ENCODE results near the gene PLEKHA7. TPM values are rescaled to one million over a fixed set of nuclear protein-coding genes. Genes with fewer than 3 reads are reported as not detected.
A peak's percentile ranks its signal among the peaks of the same experiment; 100 is the strongest.

The PLEKHA7 gene
- total RNA-seq, 1 donor from 2014 or later, result 45.9 TPM

DNA sequence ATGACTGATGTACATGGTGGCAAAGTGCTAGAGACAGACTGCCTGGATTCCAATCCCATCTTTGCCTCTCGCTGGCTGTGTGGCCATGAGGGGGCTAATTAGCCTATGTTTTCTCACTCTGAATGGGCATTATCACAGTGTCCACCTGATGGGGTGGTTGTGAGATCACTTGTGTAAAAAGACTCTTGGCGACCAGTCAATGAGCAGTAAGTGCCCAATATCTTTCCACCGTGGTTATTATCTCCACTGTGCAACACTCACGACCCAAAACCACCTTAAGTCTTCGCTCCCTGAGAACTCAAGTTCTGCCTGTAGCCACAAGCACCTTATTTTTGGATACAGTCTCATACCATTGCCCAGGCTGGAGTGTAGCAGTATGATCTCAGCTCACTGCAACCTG is 52.1 kb downstream of the PLEKHA7 start:
- no peak overlapping the region for H3K27ac ChIP-seq
- H3K4me3 ChIP-seq, result no peak overlapping the region
- H3K27me3 ChIP-seq, result no peaks in the 10 kb centered on the region
- TF ChIP-seq, protein P1, sequence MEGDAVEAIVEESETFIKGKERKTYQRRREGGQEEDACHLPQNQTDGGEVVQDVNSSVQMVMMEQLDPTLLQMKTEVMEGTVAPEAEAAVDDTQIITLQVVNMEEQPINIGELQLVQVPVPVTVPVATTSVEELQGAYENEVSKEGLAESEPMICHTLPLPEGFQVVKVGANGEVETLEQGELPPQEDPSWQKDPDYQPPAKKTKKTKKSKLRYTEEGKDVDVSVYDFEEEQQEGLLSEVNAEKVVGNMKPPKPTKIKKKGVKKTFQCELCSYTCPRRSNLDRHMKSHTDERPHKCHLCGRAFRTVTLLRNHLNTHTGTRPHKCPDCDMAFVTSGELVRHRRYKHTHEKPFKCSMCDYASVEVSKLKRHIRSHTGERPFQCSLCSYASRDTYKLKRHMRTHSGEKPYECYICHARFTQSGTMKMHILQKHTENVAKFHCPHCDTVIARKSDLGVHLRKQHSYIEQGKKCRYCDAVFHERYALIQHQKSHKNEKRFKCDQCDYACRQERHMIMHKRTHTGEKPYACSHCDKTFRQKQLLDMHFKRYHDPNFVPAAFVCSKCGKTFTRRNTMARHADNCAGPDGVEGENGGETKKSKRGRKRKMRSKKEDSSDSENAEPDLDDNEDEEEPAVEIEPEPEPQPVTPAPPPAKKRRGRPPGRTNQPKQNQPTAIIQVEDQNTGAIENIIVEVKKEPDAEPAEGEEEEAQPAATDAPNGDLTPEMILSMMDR (IDR thresholded peaks at IDR 0.05), result no peak
- TF ChIP-seq POLR2AphosphoS5 (IDR thresholded peaks at IDR 0.05; ENCODE audit: insufficient read depth in 1 of 2, low read depth in 1 of 2) (no peak), POLR2A (IDR thresholded peaks at IDR 0.05) (no peak)
- H3K36me3 ChIP-seq, result no peaks in the 10 kb centered on the region
- no peaks in the 10 kb centered on the region for H3K9me3 ChIP-seq
- DNase-seq (ENCODE audit: extremely low spot score in 2 of 2), result no peak
- intact Hi-C loops (cut with DNase I), result no loop called here
- H3K4me1 ChIP-seq, result no peaks in the 10 kb centered on the region

DNA sequence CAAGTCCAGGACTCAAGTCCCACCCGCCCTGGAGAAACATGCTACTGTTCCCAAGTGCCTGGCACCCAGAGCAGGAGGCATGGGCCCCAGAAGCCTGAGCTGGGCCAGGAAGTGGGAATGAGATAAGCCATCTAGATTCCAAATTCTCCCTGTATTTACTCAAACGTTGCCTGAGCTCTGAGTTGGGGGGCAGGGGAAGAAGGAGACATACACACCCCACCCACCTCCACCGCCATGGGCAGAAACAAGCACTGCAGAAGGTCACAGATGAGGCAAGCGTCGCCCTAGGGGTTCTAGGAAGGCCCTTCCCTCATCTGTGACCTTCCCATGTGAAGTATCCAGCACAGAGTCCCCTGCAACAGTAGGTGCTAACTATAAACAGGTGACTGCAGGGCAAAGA is 54.0 kb downstream of the PLEKHA7 start:
- no peaks in the 10 kb centered on the region for H3K36me3 ChIP-seq
- intact Hi-C loops (cut with DNase I), result no loop called here
- DNase-seq (ENCODE audit: extremely low spot score in 2 of 2), result no peak
- no peak overlapping the region for H3K4me3 ChIP-seq
- no peaks in the 10 kb centered on the region for H3K9me3 ChIP-seq
- no peaks in the 10 kb centered on the region for H3K27me3 ChIP-seq
- TF ChIP-seq POLR2AphosphoS5 (IDR thresholded peaks at IDR 0.05; ENCODE audit: insufficient read depth in 1 of 2, low read depth in 1 of 2), result no peak
- no peak overlapping the region for H3K27ac ChIP-seq
- H3K4me1 ChIP-seq, result no peaks in the 10 kb centered on the region

DNA sequence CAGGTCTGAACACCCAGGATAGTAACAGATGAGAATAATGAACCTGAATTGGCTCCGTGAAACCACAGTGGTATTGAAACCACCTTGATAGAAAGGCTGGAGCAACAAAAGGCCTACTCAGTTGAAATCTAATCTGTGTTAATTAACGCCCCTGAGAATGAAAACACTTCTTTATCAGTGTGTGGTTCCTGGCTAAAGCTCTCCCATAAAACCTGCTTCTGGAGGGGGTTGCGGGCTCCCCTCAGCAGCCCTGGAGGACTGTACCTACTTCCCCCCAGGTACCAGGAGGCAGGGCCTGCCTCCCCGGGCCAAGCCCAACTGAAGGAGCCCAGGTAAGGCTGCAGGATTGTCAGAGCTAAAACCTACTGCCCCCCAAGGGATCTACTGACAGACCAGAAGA is 54.6 kb downstream of the PLEKHA7 start:
- TF ChIP-seq, protein P1 (IDR thresholded peaks at IDR 0.05), result no peak
- no peak for TF ChIP-seq POLR2A (IDR thresholded peaks at IDR 0.05)
- TF ChIP-seq POLR2AphosphoS5 (IDR thresholded peaks at IDR 0.05; ENCODE audit: insufficient read depth in 1 of 2, low read depth in 1 of 2), result no peak
- Histone ChIP-seq H3K27me3 (no peaks in the 10 kb centered on the region), H3K4me1 (no peaks in the 10 kb centered on the region), H3K4me3 (no peak overlapping the region), H3K27ac (no peak overlapping the region), H3K36me3 (no peaks in the 10 kb centered on the region), H3K9me3 (no peaks in the 10 kb centered on the region)
- no peak for DNase-seq (ENCODE audit: extremely low spot score in 2 of 2)
- intact Hi-C loops (cut with DNase I), result no loop called here

DNA sequence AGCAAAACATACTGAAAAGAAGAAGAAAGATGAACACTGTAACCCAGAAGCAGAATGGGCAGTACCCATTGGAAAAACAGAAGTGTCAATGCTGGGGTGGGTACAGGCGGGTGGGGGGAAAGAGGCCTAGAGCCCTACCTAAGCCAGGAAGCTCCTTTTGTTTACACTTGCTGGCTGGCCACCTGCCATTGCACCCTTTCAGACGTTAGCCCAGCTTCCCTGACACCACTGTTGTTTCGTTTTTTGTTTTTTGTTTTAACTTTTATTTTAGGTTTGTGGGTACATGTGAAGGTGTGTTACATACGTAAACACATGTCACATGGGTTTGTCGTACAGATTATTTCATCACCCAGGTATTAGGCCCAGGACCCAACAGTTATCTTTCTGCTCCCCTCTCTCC is 55.4 kb downstream of the PLEKHA7 start:
- TF ChIP-seq POLR2AphosphoS5 (IDR thresholded peaks at IDR 0.05; ENCODE audit: insufficient read depth in 1 of 2, low read depth in 1 of 2), result no peak
- TF ChIP-seq POLR2A (IDR thresholded peaks at IDR 0.05), result no peak
- TF ChIP-seq, protein P1 (IDR thresholded peaks at IDR 0.05), result no peak
- peak in 1 of 2 donors; percentile 40 for DNase-seq (ENCODE audit: extremely low spot score in 2 of 2)
- Histone ChIP-seq H3K27ac (no peak overlapping the region), H3K9me3 (no peaks in the 10 kb centered on the region), H3K4me3 (no peak overlapping the region), H3K4me1 (no peaks in the 10 kb centered on the region), H3K36me3 (no peaks in the 10 kb centered on the region), H3K27me3 (no peaks in the 10 kb centered on the region)
- intact Hi-C loops (cut with DNase I), result no loop called here

DNA sequence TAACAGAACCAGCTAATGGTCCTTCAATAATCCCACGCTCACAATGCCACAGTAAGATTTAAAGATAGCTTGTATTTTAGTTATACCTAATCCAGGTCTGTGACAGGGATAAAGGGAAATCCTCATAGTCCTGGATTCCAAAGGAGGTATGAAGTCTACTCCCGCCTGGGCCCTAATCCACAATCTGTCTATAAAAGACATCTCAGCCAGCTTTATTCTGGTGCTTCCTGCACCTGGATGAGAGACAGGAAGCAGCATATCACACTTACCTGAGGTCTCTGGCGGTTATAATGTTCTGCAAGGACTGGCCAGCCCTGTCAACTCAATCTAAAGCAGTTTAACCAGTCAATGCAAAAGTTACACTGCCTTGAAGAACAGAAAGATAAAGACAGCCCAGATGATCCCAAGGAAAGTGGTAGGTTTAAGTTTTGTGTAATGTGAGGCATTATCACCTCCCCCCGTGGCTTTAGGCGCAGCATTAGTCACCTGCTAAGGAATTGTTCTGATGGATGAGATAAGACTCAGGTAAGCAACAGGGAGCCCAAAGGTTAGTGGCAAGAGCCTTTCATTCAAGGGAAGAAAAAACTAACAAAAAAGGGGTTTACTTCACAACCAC is 57.6 kb downstream of the PLEKHA7 start:
- Histone ChIP-seq H3K27me3 (no peaks in the 10 kb centered on the region), H3K4me1 (no peaks in the 10 kb centered on the region), H3K9me3 (no peaks in the 10 kb centered on the region), H3K27ac (no peak overlapping the region), H3K4me3 (no peak overlapping the region), H3K36me3 (no peaks in the 10 kb centered on the region)
- no peak for DNase-seq (ENCODE audit: extremely low spot score in 2 of 2)
- intact Hi-C loops (cut with DNase I), result no loop called here
- no peak for TF ChIP-seq POLR2A (IDR thresholded peaks at IDR 0.05)
- TF ChIP-seq, protein P1 (IDR thresholded peaks at IDR 0.05), result no peak
- TF ChIP-seq POLR2AphosphoS5 (IDR thresholded peaks at IDR 0.05; ENCODE audit: insufficient read depth in 1 of 2, low read depth in 1 of 2), result no peak

All from vagina (tissue), 2 donors.